HG02885 (cell line): ENCODE results near the gene FABP6.

Source experiments
- ATAC-seq: cut with Tn5 transposase; IDR thresholded peaks from one replicate; pipeline ENCODE4 v1.9.1; 2021; ENCODE audit warnings: mild to moderate bottlenecking; ENCODE audit not compliant: unreplicated experiment, poor library complexity

FABP6 gene

DNA sequence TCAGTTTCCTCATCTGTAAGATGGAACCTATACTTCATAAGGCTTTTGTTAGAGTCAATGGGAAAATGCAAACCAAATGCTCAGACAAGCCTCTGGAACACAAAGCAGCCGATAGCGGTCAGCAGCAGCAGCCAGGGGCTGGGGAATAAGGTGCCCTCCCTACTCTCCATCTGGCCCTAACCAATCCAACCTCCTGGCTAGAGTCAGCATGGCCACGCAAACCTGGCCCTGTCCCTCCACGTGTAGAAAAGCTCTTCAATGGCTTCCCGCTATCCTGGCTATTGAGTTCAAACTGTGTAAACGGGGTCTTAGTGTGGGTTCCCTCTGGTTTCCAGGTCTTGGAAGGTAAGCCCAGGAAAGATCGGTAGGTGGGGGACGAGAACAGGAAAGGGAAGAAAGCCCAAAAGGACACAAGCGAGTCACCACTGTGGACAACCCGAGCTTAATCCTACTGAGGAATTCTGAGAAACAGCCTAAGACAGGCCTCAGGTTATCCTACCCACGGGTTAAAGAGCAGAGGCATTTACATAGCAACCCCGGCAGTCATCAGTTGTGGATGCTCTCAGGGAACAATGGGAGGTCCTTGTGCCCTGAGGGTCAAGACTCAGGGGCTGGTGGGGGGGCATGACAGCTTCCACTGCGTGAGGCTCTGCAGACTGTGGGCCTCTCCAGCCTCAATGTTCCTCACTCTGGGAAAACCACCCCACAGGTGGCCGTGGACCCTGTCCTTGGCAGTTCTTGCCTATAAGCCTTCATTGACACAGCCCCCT, 30.9 kb downstream of the FABP6 start:
- ATAC-seq = no peak

DNA sequence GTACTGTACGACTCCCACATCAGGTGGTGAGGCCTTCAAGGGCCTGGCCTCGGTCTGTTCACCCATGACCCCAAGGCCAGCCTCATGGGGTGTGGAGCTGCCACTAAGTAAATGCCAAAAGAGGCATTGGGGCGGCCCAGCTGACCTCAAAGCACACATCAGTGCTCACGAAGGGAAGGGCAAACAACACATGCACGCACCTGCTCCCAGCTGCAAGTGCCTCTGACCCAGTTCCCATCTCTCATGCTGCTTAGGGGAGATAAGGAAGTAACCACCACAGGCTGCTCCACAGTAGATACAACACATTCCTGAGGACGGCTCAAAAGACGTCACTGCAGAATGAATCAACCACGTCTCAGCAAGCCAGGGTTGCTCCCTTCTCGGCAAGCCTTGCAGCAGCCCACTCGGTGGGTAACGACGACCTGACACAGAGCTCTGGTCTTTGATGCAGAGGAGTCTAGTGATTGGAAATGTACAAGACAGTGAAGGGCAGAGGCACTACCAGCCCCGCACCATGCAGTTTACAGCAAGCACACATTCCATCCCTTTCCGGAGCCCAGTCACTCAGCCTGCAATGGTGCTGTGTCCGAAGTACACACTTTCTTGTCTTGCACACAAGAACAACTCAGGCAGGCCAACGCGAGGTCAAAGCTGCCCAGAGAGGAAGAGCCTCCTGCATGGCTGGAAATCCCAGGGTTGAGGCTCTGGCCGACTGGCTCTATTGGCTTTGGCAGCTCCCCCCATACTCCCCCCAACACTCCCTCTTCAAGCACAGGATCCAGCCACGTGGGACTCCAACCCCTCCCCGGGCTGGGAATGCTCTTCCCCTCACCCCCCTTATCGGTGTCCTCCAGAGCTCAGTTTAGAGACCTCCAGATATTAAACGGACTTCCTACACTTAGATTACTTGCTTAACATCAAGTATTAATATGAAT, 31.8 kb downstream of the FABP6 start:
- peak; percentile 43 for ATAC-seq

DNA sequence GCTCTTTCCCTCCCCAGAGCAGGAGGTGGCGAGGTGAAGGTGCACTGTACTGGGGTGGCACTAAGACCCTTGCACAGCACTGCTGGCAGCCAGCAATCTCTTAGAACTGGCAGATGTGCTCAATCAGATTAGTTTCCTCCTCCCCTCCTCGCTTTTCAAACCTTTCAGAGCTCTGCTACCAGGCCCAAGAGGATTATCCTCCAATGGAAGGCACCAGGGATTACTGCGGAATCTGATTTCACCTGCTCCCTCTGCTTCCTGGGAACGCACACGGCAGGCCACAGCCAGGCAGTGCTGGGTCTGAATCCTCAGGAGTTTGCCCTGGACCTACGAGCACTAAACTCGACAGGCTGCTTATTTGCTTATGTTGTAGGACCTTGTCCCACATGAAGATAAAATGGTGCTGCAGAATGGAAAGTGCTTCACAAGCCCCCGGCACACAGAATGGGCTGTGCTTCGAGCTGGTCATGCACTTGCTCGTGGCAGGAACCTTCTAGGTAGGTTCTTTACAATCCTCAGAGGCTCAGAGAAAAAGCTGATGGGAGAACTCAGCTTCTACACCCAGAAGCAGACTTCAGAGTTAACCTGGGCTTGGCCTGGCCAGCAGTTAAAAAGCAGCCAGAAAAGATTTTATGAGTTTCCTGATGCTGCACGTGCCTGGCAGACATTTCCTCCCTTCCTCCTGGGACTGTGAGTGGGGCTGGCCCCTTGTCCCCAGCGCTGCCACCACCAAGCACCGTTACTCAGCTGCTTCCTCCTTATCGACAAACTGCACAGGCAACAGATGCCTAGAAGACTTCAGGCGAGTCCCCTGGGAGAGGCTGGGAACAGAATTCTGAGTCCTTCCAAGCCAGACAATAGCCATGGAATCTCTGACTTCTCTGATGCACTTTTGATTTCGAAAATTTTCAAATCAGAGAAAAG, 33.1 kb downstream of the FABP6 start:
- ATAC-seq = peak; percentile 44

DNA sequence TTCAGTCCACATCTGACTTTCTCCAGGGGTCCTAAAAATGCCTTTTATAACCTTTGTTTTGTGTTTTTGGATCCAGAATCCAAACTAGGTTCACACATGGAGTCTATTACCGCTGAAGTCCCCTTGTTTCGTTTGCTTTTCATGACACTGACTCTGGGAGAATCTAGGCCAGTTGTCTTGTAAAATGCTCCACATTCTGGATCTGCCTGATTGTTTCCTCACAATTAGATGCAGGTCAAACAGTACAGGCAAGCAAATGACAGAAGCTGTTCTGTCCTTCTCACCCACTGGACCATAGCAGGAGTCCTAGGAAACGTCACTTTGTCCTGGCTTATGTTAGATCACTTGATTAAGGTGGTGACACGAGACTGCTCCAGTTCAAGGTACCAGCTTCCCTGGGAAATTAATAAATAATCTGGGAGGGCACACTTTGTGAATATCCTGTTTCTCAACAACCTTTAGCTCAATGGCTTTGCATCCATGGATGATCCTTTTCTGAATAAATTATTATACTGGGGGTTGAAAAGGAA, 34.1 kb downstream of the FABP6 start:
- ATAC-seq = no peak

DNA sequence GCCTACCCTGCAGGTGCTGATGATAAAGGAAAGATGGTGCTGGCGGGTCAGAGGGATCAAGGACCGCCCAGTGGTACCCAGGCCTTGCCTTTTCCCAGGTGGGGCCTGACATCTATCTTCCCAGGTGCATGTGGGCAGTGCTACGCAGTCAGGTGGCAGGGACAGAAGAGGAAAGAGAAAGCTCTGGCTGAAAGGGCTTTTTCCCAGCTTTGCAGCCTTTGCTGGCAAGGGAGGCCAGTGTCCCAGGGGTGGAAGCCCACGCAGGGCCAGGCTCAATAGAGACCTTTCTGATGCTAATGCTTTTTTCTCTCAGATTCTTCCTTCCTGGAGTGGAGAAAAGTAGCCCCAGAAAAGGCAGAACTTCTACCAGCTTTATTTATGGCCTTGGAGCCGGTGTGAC, 36.7 kb downstream of the FABP6 start:
- ATAC-seq = no peak

DNA sequence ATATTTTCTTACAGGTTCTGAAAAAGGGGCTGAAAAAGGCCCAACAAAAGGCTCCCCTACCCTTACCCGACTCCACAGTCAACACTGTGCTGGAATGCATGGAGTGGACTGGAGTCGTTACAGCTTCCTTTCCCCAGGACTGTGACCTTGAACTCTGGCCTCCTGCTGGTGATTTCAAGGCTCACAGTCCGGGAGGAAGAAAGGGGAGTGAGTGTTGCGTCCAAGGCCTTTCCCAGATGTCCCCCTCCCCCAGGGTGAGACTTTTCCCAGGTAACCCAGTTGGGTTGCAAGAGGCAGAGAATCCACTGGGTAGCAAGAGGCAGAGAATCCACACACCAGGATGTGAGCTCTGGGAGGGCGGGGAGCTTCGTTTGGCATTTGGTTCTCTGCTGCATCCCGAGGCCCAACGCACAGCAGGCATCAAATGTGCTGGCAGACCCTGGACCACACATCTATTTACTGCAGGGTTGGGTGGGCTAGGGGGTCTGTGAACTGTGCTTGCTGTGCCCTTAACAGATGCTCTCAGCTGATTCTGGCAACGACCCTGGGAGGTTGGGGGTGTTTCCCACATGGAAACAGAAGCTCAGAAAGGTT, 37.5 kb downstream of the FABP6 start:
- ATAC-seq = no peak

DNA sequence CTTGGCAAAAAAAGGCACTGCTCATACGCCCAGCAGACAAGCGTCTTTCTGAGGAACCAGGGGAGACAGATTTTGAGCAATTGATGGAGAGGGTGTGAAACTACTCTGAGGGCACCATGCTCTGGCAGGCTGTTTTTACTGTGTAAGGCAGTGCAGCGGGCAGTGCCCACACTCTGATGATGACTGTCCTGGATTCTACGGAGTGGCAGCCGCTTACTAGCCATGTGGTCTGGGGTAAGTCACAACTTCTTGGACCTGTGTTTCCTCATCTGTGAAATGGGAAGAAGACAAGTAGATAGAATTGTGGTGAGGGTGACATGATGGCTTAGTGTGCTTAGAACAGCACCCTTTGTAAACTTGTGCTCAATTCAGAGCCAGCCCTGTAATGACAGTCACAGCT, 38.8 kb downstream of the FABP6 start:
- no peak for ATAC-seq

DNA sequence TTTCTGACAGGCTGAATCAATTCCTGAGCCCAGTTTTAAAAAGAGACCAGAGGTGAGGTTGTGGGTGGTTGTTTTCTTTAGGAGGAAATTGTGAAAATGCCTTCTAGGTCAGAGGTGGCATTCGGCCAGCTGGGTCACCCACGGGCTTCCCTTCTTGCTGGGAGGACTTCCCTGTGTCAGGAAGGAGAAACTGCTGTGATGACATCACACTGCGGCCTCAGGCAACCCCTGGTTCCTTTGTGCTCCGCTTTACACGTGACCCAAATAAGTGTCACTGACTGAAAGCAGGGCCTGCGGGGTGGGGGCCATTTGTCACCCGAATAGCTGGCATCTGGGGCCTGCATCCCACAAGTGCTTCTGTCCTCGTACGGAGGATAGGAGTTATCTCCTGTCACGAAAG, 39.7 kb downstream of the FABP6 start:
- no peak for ATAC-seq

DNA sequence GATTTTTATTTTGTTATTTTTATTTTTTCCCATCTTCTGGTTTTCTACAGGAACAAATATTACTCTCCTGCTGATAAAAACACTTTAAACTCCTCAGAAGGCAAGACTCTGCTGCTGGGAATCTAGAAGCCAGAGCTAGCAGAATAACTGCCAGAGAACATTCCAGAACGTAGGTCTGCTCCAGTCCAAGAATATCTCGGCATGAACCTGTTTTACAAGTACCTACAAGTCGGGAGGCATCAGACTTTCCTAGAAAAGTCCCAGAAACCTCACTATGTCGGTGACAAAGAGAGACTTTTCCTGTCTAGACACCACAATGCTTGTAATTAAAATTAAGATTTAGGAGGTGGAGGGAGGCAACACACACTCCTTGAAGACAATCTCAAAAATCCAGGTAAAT, 41.4 kb downstream of the FABP6 start:
- no peak for ATAC-seq

DNA sequence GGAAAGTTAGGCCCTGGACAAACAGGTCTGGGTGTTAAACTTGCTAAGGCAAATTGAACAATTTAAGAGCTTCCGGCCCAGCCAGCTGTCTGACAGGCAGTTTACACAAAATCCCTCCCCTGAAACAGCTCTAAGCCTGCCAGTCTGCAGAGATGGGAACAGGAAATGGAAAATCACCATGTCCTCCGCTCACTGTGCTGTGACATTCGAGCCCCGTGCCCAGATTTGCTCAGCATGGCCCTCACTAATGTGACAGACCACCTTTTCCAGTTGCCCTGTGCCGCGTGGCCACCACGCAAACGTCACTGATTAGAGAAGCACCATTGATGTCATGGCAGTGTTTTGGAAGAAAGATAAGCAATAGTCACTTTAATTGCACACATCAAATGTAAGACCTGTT, 42.1 kb downstream of the FABP6 start:
- ATAC-seq = peak; percentile 73

DNA sequence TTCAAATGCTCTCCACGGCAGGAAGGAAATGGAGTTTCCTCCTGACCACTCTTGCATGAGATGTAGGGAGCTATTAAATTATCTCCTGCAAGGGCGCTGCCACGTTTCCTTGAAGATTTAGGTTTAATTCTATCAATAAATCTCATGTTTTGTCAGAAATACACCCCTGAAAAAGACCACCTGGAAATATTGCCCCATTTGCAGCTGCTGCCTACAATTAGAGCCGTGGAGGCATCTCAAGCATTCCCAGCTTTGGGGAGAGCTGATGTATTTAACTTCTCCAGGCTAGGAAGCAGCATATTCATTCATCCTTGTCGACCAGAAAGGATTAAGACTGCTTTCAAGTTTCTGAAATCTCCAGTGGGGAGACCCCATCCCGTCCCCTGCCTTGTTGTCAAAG, 42.5 kb downstream of the FABP6 start:
- ATAC-seq = peak; percentile 14

DNA sequence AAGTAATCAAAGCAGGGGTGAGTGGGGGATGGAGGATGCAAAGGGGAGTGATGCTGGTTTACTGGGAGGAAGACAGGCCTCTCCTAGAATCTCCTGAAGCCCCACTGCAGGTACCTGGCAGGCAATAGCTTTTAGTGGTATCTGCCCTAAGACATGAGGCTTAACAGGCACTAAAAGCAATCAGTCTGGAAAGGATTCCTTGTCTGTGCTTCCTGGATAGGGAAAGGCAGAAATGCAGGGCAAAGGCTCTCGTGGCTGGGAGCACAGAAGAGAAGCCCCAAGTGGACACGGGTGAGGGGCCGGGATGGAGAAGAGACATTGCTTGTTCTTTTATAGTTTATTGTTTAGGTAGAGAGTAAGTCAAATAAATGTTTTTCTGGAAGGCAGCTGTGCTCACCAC, 43.0 kb downstream of the FABP6 start:
- ATAC-seq = no peak

DNA sequence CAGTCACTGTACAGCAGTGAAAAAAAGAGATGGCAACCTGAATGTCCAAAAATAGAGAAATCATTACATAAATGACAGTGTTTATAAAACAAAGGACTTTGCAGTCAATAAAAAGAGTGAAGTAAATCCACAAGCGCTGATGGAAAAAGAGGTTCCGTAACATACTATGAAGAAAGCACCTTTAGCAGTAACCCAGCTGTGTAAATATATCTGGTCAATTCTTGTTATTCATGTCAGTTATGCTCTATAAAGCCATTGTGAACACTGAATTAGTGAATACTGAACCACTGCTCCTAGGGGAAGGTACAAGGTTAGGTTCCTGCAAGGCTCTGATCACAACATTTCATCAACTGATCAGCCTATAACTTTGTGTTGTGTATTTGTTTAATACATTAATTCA, 43.6 kb downstream of the FABP6 start:
- ATAC-seq = no peak

DNA sequence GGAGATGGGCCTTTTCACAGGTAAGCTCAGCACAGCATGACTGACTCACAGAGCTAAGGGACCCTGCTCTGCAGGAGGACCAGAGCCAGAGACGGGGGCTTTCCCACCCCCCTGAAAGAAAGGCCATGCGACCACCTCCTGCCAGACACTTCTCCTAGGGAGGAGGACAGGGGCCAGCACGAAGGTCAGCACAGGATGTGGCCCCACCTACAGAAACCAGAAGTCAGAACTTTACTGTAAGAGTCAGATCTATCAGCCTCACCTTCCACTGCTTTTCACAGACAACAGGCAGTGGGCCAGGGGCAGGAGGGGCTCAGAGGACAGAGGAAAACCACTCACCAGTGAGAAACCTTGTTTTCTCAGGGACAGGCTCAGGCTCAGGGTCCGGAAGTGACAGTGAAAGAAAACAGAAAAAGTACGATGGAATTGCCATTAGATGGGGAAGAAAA, 45.2 kb downstream of the FABP6 start:
- ATAC-seq = no peak

DNA sequence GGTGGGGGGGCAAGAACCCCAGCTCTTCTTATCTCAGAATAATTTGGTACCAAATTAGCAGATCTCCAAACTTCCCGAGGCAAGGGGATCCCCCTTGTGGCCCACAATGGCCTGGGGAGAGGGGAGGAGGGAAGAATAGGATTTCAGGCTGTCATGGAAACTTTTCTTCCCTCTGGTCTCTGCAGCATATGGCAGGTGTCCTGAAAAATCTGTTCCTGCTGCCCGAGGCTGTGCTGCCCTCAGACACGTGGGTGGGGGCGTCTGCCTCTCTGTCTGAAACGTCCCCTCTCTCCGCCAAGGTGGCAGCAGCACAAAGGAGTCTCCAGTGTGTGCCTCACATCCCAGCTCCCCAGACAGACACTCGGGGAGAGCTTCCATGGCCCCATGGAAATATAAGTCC, 49.0 kb downstream of the FABP6 start:
- ATAC-seq = no peak

DNA sequence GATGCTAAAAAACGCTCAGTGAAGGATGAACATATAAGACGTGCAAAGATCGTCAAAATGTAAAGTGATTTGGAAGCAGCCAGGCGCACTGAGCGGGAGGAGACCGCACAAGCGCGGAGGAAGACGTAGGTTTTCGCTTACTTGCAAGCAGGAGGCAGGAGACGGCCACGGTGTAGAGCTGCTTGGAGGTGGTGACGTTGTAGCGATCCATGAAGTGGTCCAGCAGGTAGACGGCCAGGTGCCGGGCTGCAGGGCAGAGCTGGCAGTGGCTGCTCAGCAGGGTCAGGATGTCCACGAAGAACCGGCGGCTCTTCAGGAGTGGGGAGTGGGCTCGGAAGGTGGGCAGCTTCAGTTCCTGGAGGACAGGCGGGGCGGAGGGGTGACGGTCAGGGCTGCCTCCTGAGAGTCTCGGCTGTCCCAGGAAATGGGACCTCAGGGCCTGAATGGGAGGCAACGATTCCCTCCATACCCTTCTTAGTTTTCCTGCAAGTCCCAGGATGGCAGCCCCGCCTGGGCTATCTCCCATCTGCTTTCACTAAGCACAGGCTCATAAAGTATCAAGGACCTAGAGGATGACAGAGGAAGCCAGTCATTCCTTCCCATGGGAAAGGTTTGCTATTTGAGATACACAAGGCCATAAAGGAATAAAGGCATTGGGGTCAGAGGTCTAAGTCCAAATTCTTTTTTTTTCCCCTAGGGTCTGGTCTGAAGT, 51.2 kb downstream of the FABP6 start:
- ATAC-seq = no peak

DNA sequence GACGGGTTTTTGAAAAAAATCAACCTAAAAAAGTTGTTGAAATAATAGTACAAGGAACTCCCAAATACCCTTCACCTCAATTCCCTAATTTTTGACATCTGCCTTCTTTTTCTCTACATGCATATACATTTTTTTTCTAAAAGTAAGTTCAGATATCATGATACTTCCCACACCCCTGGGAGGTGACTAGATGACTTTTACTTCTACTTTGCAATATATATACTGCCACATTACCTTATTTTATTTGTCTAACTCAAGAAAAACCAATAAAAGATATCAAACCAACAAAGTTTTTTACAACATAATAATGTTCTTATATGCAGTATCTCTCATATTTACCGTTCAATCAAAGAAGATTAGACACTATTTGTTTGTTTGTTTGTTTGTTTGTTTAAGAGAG, 52.0 kb downstream of the FABP6 start:
- ATAC-seq = no peak

DNA sequence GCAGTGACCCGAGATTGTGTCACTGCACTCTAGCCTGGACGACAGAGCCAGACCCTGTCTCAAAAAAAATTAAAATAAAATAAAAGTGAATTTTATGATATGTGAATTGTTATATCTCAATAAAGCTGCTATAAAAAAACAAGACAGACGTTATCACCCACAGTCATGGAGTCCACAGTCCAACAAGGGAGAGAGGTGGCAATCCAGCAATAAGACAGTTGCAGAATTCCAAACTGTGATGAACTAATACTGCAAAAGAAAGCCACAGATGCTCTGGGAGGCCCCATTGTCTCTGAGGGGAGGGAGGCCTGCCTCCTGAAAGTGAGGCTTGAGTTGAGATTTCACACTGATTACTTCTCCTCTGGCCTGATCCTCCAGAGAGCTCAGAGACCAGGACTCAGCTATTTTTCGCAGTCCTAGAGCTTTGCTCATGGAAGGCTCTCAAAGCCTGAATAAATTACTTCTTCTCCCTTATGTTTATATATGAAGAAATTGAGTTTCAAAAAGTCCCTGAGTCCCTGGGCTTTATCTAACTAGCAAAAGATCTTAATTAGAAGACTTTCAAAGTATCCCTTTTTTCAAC, 55.1 kb downstream of the FABP6 start:
- no peak for ATAC-seq

DNA sequence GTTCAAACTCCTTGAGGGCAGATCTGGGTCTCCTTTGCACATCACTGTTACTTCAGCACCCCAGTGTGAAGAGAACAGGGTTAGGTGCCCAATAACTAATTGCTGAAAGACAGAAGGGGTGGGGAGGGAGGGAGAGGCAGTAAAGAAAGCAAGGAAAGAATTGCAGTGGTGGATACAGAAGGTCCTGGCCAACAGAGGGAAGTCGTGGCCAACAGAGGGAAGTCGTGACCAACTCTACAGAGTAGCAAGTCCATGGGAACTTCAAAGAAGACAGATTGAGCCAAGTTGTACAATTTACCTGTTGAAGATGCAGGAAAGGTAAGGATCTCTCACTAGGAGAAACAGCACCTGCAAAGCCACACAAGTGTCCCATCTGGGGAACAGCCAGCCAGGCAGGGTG, 56.0 kb downstream of the FABP6 start:
- no peak for ATAC-seq
